T-helper 2 cell treated with Interferon-gamma antibody and Interleukin-4, amounts not matched to agents 100 ng/mL and 5 ng/mL, for 36 hours (primary cell): ENCODE data around the gene ATG4B. TPM values are rescaled to one million over a fixed set of nuclear protein-coding genes. Genes with fewer than 3 reads are reported as not detected.
"Not testable (repeated sequence)": the region's sequence is repeated elsewhere in the genome, so short reads cannot be mapped to it uniquely, and the experiment has no call there.

Experiments
- intact Hi-C: fragments of 100-400 bp; cut with micrococcal nuclease; formaldehyde crosslinking; loops from one replicate; pipeline ENCODE4 v1.15.1; 2023
- total RNA-seq: library from RNA; stranded (reverse); gene quantifications from 2 replicates; pipeline ENCODE4 v1.2.3, GENCODE V29; 2022

Gene ATG4B
- 89.4 and 93.2 TPM in 2 replicates for total RNA-seq

GRCh38 chr2:241637018-241637794, at the start of gene ATG4B, which contains the start of gene THAP4:
ATG4B (plus strand) TSS chr2:241637693; CDS start chr2:241637715, 22 bp downstream.
THAP4 (minus strand) TSS chr2:241637158; CDS start chr2:241637017, 141 bp downstream.
- intact Hi-C loops = loop anchor here (1.0 to 10.0 kb wide), 6 partner anchors 49 to 280 kb away; partner anchors contain the start of genes D2HGDH, DTYMK, FARP2 and ING5

GRCh38 chr2:241589863-241590262, 47.6 kb upstream of the ATG4B start:
- intact Hi-C loops = not testable (repeated sequence)

GRCh38 chr2:241590496-241591455, 46.7 kb upstream of the ATG4B start:
- intact Hi-C loops = not testable (repeated sequence)

GRCh38 chr2:241592126-241592845, 45.2 kb upstream of the ATG4B start:
- intact Hi-C loops = no loop called here

- intact Hi-C loops = no loop called here
These were observed 44.2 kb upstream of the ATG4B start for GRCh38 chr2:241593271-241593670.

GRCh38 chr2:241595600-241596140, 41.8 kb upstream of the ATG4B start:
- intact Hi-C loops = no loop called here

- intact Hi-C loops = no loop called here
These were observed 39.9 kb upstream of the ATG4B start for GRCh38 chr2:241597561-241597960.

- intact Hi-C loops = no loop called here
These were observed 39.4 kb upstream of the ATG4B start for GRCh38 chr2:241598061-241598460.

GRCh38 chr2:241598487-241598886, 39.0 kb upstream of the ATG4B start:
- intact Hi-C loops = no loop called here

- intact Hi-C loops = no loop called here
These were observed 37.9 kb upstream of the ATG4B start for GRCh38 chr2:241599615-241600014.

GRCh38 chr2:241601841-241602240, 35.7 kb upstream of the ATG4B start:
- intact Hi-C loops = no loop called here

- intact Hi-C loops = no loop called here
These were observed 34.8 kb upstream of the ATG4B start for GRCh38 chr2:241602720-241603119.

- intact Hi-C loops = no loop called here
These were observed 33.8 kb upstream of the ATG4B start for GRCh38 chr2:241603686-241604085.

- intact Hi-C loops = no loop called here
These were observed 31.3 kb upstream of the ATG4B start for GRCh38 chr2:241606186-241606585.

GRCh38 chr2:241607162-241607885, 30.2 kb upstream of the ATG4B start:
- intact Hi-C loops = no loop called here

GRCh38 chr2:241608881-241609280, 28.6 kb upstream of the ATG4B start:
- intact Hi-C loops = no loop called here

- intact Hi-C loops = loop anchor here (1.0 to 2.0 kb wide), 4 partner anchors 77 to 778 kb away; partner anchors contain the start of genes DTYMK, FARP2 and STK25
These were observed 27.4 kb upstream of the ATG4B start for GRCh38 chr2:241609859-241610793.

- intact Hi-C loops = loop anchor here (2.0 kb wide), 1 partner anchor 76 kb away; the partner anchor contains the start of gene DTYMK
These were observed 26.4 kb upstream of the ATG4B start for GRCh38 chr2:241611062-241611461.
